ENCODE data around the gene DOCK3.
"Not testable (repeated sequence)": the region's sequence is repeated elsewhere in the genome, so short reads cannot be mapped to it uniquely, and the experiment has no call there.

The DOCK3 gene

GRCh38 chr3:51304230-51304629 is 629.5 kb downstream of the DOCK3 start:
- no peak overlapping the region for H3K27ac ChIP-seq (ENCODE audit: low read depth, low read length)

GRCh38 chr3:51306093-51306492 is 631.4 kb downstream of the DOCK3 start:
- no peak overlapping the region for H3K4me2 ChIP-seq (ENCODE audit: low read length)
- no peak for TF ChIP-seq EZH2phosphoT487 (IDR thresholded peaks at IDR 0.05; ENCODE audit: borderline replicate concordance, low read length)
- no peak for TF ChIP-seq CTCF (IDR thresholded peaks at IDR 0.05; ENCODE audit: low read depth, low read length, poor library complexity, severe bottlenecking)
- no peaks in the 10 kb centered on the region for H4K20me1 ChIP-seq (ENCODE audit: control insufficient read depth, insufficient read depth, low read depth, low read length)
- H3K9me2 ChIP-seq (replicated peaks; ENCODE audit: control insufficient read depth, low read length), result no peaks in the 10 kb centered on the region
- no peaks in the 10 kb centered on the region for H3K79me2 ChIP-seq (ENCODE audit: control insufficient read depth, low read length)
- H3K9me3 ChIP-seq (ENCODE audit: control insufficient read depth, insufficient read depth, low read length), result no peaks in the 10 kb centered on the region
- H3K4me3 ChIP-seq (ENCODE audit: low read length), result no peak overlapping the region
- H3K27me3 ChIP-seq (ENCODE audit: control insufficient read depth, low read length), result 0 out of 2 replicates have a peak, but pooled peaks cover 4% of the 10 kb centered on the region
- H3K36me3 ChIP-seq (ENCODE audit: control insufficient read depth, low read length), result no peaks in the 10 kb centered on the region
- no peak overlapping the region for H3K27ac ChIP-seq (ENCODE audit: low read depth, low read length)
- no peaks in the 10 kb centered on the region for H3K4me1 ChIP-seq (ENCODE audit: control insufficient read depth, low read length)
- no peaks in the 10 kb centered on the region for H3F3A ChIP-seq (ENCODE audit: control insufficient read depth, insufficient read depth)

More at GRCh38 chr3:51304230-51304629, 629.5 kb downstream of the DOCK3 start:
- TF ChIP-seq CTCF (IDR thresholded peaks at IDR 0.05; ENCODE audit: low read depth, low read length, poor library complexity, severe bottlenecking) (no peak), EZH2phosphoT487 (IDR thresholded peaks at IDR 0.05; ENCODE audit: borderline replicate concordance, low read length) (no peak)
- H3K79me2 ChIP-seq (ENCODE audit: control insufficient read depth, low read length), result no peaks in the 10 kb centered on the region
- no peaks in the 10 kb centered on the region for H3K9me3 ChIP-seq (ENCODE audit: control insufficient read depth, insufficient read depth, low read length)
- no peak overlapping the region for H3K4me3 ChIP-seq (ENCODE audit: low read length)
- 0 out of 2 replicates have a peak, but pooled peaks cover 4% of the 10 kb centered on the region for H3K27me3 ChIP-seq (ENCODE audit: control insufficient read depth, low read length)
- H3K9me2 ChIP-seq (replicated peaks; ENCODE audit: control insufficient read depth, low read length), result no peaks in the 10 kb centered on the region
- no peaks in the 10 kb centered on the region for H3K4me1 ChIP-seq (ENCODE audit: control insufficient read depth, low read length)
- no peaks in the 10 kb centered on the region for H3F3A ChIP-seq (ENCODE audit: control insufficient read depth, insufficient read depth)
- H4K20me1 ChIP-seq (ENCODE audit: control insufficient read depth, insufficient read depth, low read depth, low read length), result no peaks in the 10 kb centered on the region
- no peak overlapping the region for H3K4me2 ChIP-seq (ENCODE audit: low read length)
- H3K36me3 ChIP-seq (ENCODE audit: control insufficient read depth, low read length), result no peaks in the 10 kb centered on the region

GRCh38 chr3:51307458-51307857 is 632.7 kb downstream of the DOCK3 start:
- Histone ChIP-seq H3K36me3 (ENCODE audit: control insufficient read depth, low read length) (no peaks in the 10 kb centered on the region), H3K9me2 (replicated peaks; ENCODE audit: control insufficient read depth, low read length) (no peaks in the 10 kb centered on the region), H3K27me3 (ENCODE audit: control insufficient read depth, low read length) (no peaks in the 10 kb centered on the region), H3F3A (ENCODE audit: control insufficient read depth, insufficient read depth) (no peaks in the 10 kb centered on the region), H4K20me1 (ENCODE audit: control insufficient read depth, insufficient read depth, low read depth, low read length) (no peaks in the 10 kb centered on the region), H3K79me2 (ENCODE audit: control insufficient read depth, low read length) (no peaks in the 10 kb centered on the region), H3K27ac (ENCODE audit: low read depth, low read length) (no peak overlapping the region), H3K4me3 (ENCODE audit: low read length) (no peak overlapping the region), H3K4me2 (ENCODE audit: low read length) (no peak overlapping the region), H3K4me1 (ENCODE audit: control insufficient read depth, low read length) (no peaks in the 10 kb centered on the region), H3K9me3 (ENCODE audit: control insufficient read depth, insufficient read depth, low read length) (no peaks in the 10 kb centered on the region)
- TF ChIP-seq CTCF (IDR thresholded peaks at IDR 0.05; ENCODE audit: low read depth, low read length, poor library complexity, severe bottlenecking) (no peak), EZH2phosphoT487 (IDR thresholded peaks at IDR 0.05; ENCODE audit: borderline replicate concordance, low read length) (no peak)

GRCh38 chr3:51307945-51308607 is 633.3 kb downstream of the DOCK3 start:
- not testable (repeated sequence) for H3K9me2 ChIP-seq (replicated peaks; ENCODE audit: control insufficient read depth, low read length); H3K27me3 ChIP-seq (ENCODE audit: control insufficient read depth, low read length); H3K4me2 ChIP-seq (ENCODE audit: low read length); H3K36me3 ChIP-seq (ENCODE audit: control insufficient read depth, low read length); H3F3A ChIP-seq (ENCODE audit: control insufficient read depth, insufficient read depth); H3K9me3 ChIP-seq (ENCODE audit: control insufficient read depth, insufficient read depth, low read length); H3K4me1 ChIP-seq (ENCODE audit: control insufficient read depth, low read length); H3K4me3 ChIP-seq (ENCODE audit: low read length); H3K79me2 ChIP-seq (ENCODE audit: control insufficient read depth, low read length); H3K27ac ChIP-seq (ENCODE audit: low read depth, low read length); H4K20me1 ChIP-seq (ENCODE audit: control insufficient read depth, insufficient read depth, low read depth, low read length)

Data from DOHH2 (cell line).